Measurements from ENCODE around the gene PUSL1. TPM values are rescaled to one million over a fixed set of nuclear protein-coding genes. Genes with fewer than 3 reads are reported as not detected.

The PUSL1 gene
- total RNA-seq, 2 donors from 2014 or later: 21.7 to 23.8 TPM

- Mint-ChIP-seq H3K27ac (no peak overlapping the region), H3K9me3 (no peaks in the 10 kb centered on the region), H3K36me3 (ENCODE audit: low read depth) (peaks cover 17% of the 10 kb centered on the region), H3K4me1 (peaks cover 5% of the 10 kb centered on the region), H3K27me3 (ENCODE audit: insufficient read depth) (no peaks in the 10 kb centered on the region), H3K4me3 (peak overlapping the region; percentile 59)
- H3K36me3 ChIP-seq (ENCODE audit: control insufficient read depth, insufficient read depth, low read length): peaks cover 16% of the 10 kb centered on the region
- H3K4me3 ChIP-seq (ENCODE audit: low read length): no peak overlapping the region
- DNase-seq: no peak
- H3K9ac ChIP-seq (ENCODE audit: extremely low read depth, low read length, poor library complexity, severe bottlenecking): no peak overlapping the region
- no peaks in the 10 kb centered on the region for H3K9me3 ChIP-seq (ENCODE audit: control insufficient read depth, low read length)
- H3K27ac ChIP-seq (ENCODE audit: low read depth, low read length): no peak overlapping the region
- no peaks in the 10 kb centered on the region for H3K4me1 ChIP-seq (ENCODE audit: control insufficient read depth, insufficient read depth, low read length)
- TF ChIP-seq CTCF (conservative IDR thresholded peaks at IDR 0.05): no peak
- WGBS, 2 experiments (ENCODE audit: insufficient coverage in 1 of 2, insufficient read length in 1 of 2): 95% methylated on average over 8 to 10 of the region's 10 CpGs
- no peaks in the 10 kb centered on the region for H3K27me3 ChIP-seq (ENCODE audit: control insufficient read depth, insufficient read depth, low read length, poor library complexity, severe bottlenecking)
These were observed 14.6 kb downstream of the PUSL1 start for GRCh38 chr1:1322952-1323351.

- Histone ChIP-seq H3K4me1 (ENCODE audit: control insufficient read depth, insufficient read depth, low read length) (no peaks in the 10 kb centered on the region), H3K9ac (ENCODE audit: extremely low read depth, low read length, poor library complexity, severe bottlenecking) (peak overlapping the region; percentile 51), H3K36me3 (ENCODE audit: control insufficient read depth, insufficient read depth, low read length) (peaks cover 6% of the 10 kb centered on the region), H3K9me3 (ENCODE audit: control insufficient read depth, low read length) (no peaks in the 10 kb centered on the region), H3K27ac (ENCODE audit: low read depth, low read length) (peak overlapping the region; percentile 24), H3K4me3 (ENCODE audit: low read length) (peak overlapping the region; percentile 78), H3K27me3 (ENCODE audit: control insufficient read depth, insufficient read depth, low read length, poor library complexity, severe bottlenecking) (no peaks in the 10 kb centered on the region)
- no peak for TF ChIP-seq CTCF (conservative IDR thresholded peaks at IDR 0.05)
- WGBS, 2 experiments (ENCODE audit: insufficient coverage in 1 of 2, insufficient read length in 1 of 2): 0% methylated on average over 5 to 40 of the region's 41 CpGs
- H3K4me1 Mint-ChIP-seq: peaks cover 5% of the 10 kb centered on the region
- H3K27me3 Mint-ChIP-seq (ENCODE audit: insufficient read depth): no peaks in the 10 kb centered on the region
- H3K4me3 Mint-ChIP-seq: peak overlapping the region; percentile 59
- no peak for DNase-seq
- H3K9me3 Mint-ChIP-seq: no peaks in the 10 kb centered on the region
- peaks cover 9% of the 10 kb centered on the region for H3K36me3 Mint-ChIP-seq (ENCODE audit: low read depth)
- no peak overlapping the region for H3K27ac Mint-ChIP-seq
These were observed 15.7 kb downstream of the PUSL1 start for GRCh38 chr1:1324084-1324523.

GRCh38 chr1:1324524-1325287 lies 16.3 kb downstream of the PUSL1 start, which contains the start of the genes CPTP and INTS11:
TSS of gene CPTP (plus strand) at chr1:1324802. CDS start at chr1:1326911, 2,109 bp downstream.
TSS of gene INTS11 (minus strand) at chr1:1324660. CDS start at chr1:1324608, 52 bp downstream.
- TF ChIP-seq CTCF (conservative IDR thresholded peaks at IDR 0.05): no peak
- H3K9ac ChIP-seq (ENCODE audit: extremely low read depth, low read length, poor library complexity, severe bottlenecking): peak within 1 kb of the TSS; percentile 51
- H3K4me1 ChIP-seq (ENCODE audit: control insufficient read depth, insufficient read depth, low read length): no peaks in the 10 kb centered on the region
- H3K9me3 ChIP-seq (ENCODE audit: control insufficient read depth, low read length): no peaks in the 10 kb centered on the region
- peak within 1 kb of the TSS; percentile 59 for H3K4me3 Mint-ChIP-seq
- peaks cover under 1% of the 10 kb centered on the region for H3K36me3 ChIP-seq (ENCODE audit: control insufficient read depth, insufficient read depth, low read length)
- WGBS, 2 experiments (ENCODE audit: insufficient coverage in 1 of 2, insufficient read length in 1 of 2): 1 to 3% methylated on average over 30 to 84 of the region's 84 CpGs
- H3K9me3 Mint-ChIP-seq: no peaks in the 10 kb centered on the region
- peak within 1 kb of the TSS; percentile 24 for H3K27ac ChIP-seq (ENCODE audit: low read depth, low read length)
- H3K27me3 ChIP-seq (ENCODE audit: control insufficient read depth, insufficient read depth, low read length, poor library complexity, severe bottlenecking): no peaks in the 10 kb centered on the region
- H3K4me1 Mint-ChIP-seq: peaks cover 5% of the 10 kb centered on the region
- peak; percentile 97 for DNase-seq
- peaks cover 3% of the 10 kb centered on the region for H3K36me3 Mint-ChIP-seq (ENCODE audit: low read depth)
- H3K4me3 ChIP-seq (ENCODE audit: low read length): peak within 1 kb of the TSS; percentile 86
- H3K27ac Mint-ChIP-seq: peak within 1 kb of the TSS; percentile 11
- H3K27me3 Mint-ChIP-seq (ENCODE audit: insufficient read depth): no peaks in the 10 kb centered on the region
